Measurements from ENCODE around the gene MAP9.
"Not testable (repeated sequence)": the region's sequence is repeated elsewhere in the genome, so short reads cannot be mapped to it uniquely, and the experiment has no call there.

The MAP9 gene

GRCh38 chr4:155338196-155338595, 38.6 kb downstream of the MAP9 start:
- H3K4me3 ChIP-seq (ENCODE audit: control insufficient read depth, low read depth, low read length), result no peak overlapping the region
- no peak for DNase-seq (ENCODE audit: low read depth)
- TF ChIP-seq, protein P1, sequence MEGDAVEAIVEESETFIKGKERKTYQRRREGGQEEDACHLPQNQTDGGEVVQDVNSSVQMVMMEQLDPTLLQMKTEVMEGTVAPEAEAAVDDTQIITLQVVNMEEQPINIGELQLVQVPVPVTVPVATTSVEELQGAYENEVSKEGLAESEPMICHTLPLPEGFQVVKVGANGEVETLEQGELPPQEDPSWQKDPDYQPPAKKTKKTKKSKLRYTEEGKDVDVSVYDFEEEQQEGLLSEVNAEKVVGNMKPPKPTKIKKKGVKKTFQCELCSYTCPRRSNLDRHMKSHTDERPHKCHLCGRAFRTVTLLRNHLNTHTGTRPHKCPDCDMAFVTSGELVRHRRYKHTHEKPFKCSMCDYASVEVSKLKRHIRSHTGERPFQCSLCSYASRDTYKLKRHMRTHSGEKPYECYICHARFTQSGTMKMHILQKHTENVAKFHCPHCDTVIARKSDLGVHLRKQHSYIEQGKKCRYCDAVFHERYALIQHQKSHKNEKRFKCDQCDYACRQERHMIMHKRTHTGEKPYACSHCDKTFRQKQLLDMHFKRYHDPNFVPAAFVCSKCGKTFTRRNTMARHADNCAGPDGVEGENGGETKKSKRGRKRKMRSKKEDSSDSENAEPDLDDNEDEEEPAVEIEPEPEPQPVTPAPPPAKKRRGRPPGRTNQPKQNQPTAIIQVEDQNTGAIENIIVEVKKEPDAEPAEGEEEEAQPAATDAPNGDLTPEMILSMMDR (conservative IDR thresholded peaks at IDR 0.05; ENCODE audit: control insufficient read depth, insufficient read depth, low read depth, low read length), result no peak

- TF ChIP-seq, protein P1 (conservative IDR thresholded peaks at IDR 0.05; ENCODE audit: control insufficient read depth, insufficient read depth, low read depth, low read length), result no peak
- no peak for DNase-seq (ENCODE audit: low read depth)
- H3K4me3 ChIP-seq (ENCODE audit: control insufficient read depth, low read depth, low read length), result no peak overlapping the region
Observed at GRCh38 chr4:155336242-155336641, 40.5 kb downstream of the MAP9 start.

DNA sequence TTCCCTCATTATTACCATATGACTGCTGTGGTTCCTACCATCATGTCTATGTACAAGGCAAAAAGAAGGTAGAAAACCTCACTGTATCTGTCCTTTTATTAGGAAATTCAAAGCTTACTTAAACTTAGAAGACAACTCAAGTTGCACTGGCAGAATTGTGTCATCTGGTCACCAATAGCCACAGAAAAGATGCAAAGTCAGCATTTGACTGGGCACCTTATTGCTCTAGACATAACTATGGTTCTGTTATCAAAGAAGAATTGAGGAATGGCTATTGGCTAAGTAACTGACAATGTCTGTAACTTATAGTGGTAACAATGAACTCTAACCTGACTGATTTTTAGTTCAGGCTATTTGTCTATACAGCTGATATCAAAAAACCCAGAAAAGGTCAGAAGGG, 45.3 kb downstream of the MAP9 start:
- no peak overlapping the region for H3K4me3 ChIP-seq (ENCODE audit: control insufficient read depth, low read depth, low read length)
- no peak for DNase-seq (ENCODE audit: low read depth)
- TF ChIP-seq, protein P1 (conservative IDR thresholded peaks at IDR 0.05; ENCODE audit: control insufficient read depth, insufficient read depth, low read depth, low read length), result no peak

DNA sequence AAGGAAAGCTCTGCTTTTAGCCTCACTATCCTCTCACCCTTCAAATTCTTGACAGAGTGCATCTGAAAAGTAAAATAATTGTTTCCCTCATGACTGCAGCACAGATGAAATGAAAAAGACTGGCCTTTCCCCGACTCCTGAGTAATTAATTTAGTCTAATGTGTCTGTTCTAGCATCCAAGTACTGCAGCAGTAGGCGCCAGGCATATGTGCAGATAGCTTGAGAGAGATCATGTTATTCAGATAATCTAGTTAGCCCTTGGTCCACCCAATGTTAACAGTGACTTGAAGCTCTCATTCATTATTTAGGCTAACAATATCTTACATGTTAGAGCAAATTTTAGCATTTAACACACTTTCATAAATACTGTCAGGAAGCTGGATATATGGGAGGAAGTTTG, 54.0 kb downstream of the MAP9 start:
- no peak overlapping the region for H3K4me3 ChIP-seq (ENCODE audit: control insufficient read depth, low read depth, low read length)
- no peak for DNase-seq (ENCODE audit: low read depth)
- TF ChIP-seq, protein P1 (conservative IDR thresholded peaks at IDR 0.05; ENCODE audit: control insufficient read depth, insufficient read depth, low read depth, low read length), result no peak

- DNase-seq (ENCODE audit: low read depth), result no peak
- TF ChIP-seq, protein P1 (conservative IDR thresholded peaks at IDR 0.05; ENCODE audit: control insufficient read depth, insufficient read depth, low read depth, low read length), result no peak
- H3K4me3 ChIP-seq (ENCODE audit: control insufficient read depth, low read depth, low read length), result no peak overlapping the region
Observed at GRCh38 chr4:155321006-155321405, 55.8 kb downstream of the MAP9 start.

GRCh38 chr4:155319516-155319915, 57.2 kb downstream of the MAP9 start:
- no peak for DNase-seq (ENCODE audit: low read depth)
- TF ChIP-seq, protein P1 (conservative IDR thresholded peaks at IDR 0.05; ENCODE audit: control insufficient read depth, insufficient read depth, low read depth, low read length), result no peak
- no peak overlapping the region for H3K4me3 ChIP-seq (ENCODE audit: control insufficient read depth, low read depth, low read length)

GRCh38 chr4:155312027-155312426, 64.7 kb downstream of the MAP9 start:
- DNase-seq (ENCODE audit: low read depth); H3K4me3 ChIP-seq (ENCODE audit: control insufficient read depth, low read depth, low read length): not testable (repeated sequence)

Data from fibroblast of mammary gland (primary cell).